Activated CD8-positive, alpha-beta memory T cell treated with anti-CD3 and anti-CD28 coated beads, Interleukin-2, amount 50 U/mL, for 1 hour (primary cell): ENCODE data around the gene TRPM2.
"Not testable (repeated sequence)": the region's sequence is repeated elsewhere in the genome, so short reads cannot be mapped to it uniquely, and the experiment has no call there.

Experiments used
- DNase-seq: peaks from one replicate; pipeline ENCODE4 v3.0.0-alpha.2; 2020; ENCODE audit errors: extremely low read depth

The TRPM2 gene

GRCh38 chr21:44397431-44398031 is 44.1 kb downstream of the TRPM2 start:
- no peak for DNase-seq

GRCh38 chr21:44398499-44398898 is 45.1 kb downstream of the TRPM2 start:
- DNase-seq = no peak

GRCh38 chr21:44399151-44399954 is 45.9 kb downstream of the TRPM2 start:
- DNase-seq = no peak

DNA sequence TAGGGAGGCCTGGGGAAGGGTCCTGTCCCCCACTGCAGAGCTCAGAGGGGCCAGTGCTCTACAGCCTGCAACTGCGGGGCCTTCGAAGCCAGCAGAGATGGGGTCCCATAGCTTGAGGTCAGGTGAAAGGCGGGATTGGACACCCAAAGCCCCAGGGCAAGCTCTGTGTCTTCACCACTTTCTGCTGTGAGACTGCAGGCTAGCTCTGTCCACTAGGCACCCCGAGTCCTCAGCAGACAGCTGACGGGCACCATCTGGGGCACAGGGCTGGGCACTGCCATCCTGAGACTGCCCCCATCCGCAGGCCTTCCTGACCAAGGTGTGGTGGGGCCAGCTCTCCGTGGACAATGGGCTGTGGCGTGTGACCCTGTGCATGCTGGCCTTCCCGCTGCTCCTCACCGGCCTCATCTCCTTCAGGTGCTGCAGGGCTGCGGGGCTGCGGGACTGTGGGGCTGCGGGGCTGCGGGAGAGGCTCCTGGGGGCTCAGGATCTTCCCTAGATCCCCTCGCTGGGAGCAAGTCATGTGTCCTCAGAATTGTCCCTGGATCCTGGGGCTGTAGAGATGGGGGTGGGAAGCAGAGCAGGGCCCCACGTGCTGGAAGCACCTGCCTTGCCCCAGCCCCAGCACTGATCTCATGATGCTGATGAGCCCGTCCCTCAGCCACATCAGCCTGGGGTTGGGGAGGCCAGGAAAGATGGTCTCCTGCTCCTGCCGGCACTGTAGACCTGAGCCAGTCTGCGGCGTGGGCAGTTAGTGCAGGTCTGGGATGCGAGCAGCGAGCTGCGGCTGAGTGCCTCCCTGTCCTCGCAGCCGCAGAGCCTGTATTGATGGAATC is 46.8 kb downstream of the TRPM2 start:
- no peak for DNase-seq

- DNase-seq = no peak
These were observed 47.5 kb downstream of the TRPM2 start for GRCh38 chr21:44400791-44401385.

- DNase-seq = no peak
These were observed 48.2 kb downstream of the TRPM2 start for GRCh38 chr21:44401386-44402160.

DNA sequence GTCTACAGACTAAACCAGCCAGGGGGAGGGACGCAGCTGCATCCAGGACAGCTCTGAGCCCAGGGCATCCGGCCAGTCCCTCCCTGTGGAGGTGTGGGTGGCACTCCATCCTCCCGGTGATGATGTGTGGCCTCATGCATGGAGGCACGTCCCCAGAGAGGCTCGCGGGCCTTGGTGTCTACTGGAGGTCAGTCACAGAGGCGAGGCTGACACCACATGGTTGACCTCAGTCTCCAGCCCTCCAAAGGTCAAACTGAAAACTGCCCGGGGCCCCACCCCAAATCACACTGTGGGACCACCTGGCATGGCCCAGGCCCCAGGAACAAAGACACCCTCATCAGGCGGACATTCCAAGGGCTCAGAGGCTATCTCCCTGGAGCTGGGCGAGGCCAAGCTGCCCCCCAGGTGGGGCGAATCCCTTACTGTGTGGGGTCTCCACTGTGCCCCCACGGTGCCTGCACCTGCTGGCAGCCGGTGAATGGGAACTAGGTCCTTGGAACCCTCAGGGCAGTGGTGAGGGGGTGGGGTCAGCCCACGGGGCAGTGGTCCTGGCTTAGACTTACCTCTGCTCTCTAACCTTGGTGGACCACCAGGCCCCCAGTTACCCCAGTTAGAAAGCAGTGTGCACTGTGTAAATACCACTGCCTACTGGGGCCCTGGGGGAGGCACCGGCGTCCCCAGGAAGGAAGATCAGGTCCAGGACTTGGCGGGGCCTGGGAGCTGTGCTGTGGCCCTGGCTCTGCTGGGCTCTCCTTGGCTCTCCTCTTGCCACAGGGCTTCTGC is 49.1 kb downstream of the TRPM2 start:
- DNase-seq = no peak

DNA sequence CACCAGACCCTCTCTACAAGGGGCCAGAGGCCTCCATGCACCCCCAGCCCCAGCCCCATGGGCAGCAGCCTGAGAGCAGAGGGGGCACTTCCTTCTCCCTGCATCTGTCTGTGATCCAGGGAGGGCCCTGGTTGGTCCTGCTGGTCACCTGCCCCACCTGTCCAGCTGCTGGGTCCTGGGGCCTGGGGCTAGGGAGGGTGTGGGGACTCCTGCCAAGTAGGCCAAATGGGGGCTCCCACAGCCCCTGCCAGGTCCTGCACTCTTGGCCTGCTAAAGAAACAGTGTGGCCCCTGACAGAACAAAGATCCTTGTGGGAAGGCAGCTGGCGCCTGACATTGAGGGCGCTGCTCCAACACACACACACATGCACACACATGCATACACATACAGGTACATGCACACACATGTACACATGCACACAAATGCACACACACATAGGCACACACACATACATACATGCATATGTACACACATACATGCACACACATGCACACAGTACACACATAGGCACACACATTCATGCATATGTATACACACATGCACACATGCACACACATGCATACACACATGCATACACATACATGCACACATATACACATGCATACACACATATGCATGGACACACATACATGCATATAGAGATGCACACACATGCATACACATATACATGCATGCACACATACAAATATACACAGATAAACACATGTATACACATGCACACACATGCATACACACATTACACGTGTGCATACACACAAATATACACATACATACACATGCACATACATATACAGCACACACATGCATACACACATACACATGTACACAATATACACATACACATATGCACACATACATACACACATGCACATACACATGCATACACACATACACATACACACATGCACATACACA is 49.9 kb downstream of the TRPM2 start:
- DNase-seq = no peak

GRCh38 chr21:44404482-44404881 is 51.1 kb downstream of the TRPM2 start:
- not testable (repeated sequence) for DNase-seq

GRCh38 chr21:44405091-44405947 is 51.9 kb downstream of the TRPM2 start:
- DNase-seq = no peak

- DNase-seq = no peak
These were observed 52.8 kb downstream of the TRPM2 start for GRCh38 chr21:44405948-44406872.

- no peak for DNase-seq
These were observed 53.5 kb downstream of the TRPM2 start for GRCh38 chr21:44406953-44407352.

- no peak for DNase-seq
These were observed 54.1 kb downstream of the TRPM2 start for GRCh38 chr21:44407493-44407892.

DNA sequence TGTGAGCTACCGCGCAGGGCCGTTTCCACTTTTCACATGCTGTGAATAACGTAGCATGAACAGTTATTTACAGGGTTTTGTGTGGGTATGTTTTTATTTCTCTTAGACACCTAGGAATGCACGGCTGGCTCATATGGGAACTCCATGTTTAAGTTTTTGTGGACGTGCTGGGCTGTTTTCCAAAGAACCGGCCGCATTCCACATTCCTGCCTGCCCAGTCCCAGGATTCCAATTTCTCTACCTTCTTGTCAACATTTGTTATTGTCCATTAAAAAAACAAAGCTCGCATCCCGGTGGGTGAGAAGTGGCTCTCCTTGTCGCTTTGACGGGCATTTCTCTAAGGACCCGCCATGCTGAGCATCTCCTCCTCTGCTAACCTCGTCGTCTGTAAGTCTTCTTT is 54.8 kb downstream of the TRPM2 start:
- DNase-seq = no peak

GRCh38 chr21:44413566-44414290 is 60.3 kb downstream of the TRPM2 start:
- DNase-seq = no peak

- no peak for DNase-seq
These were observed 61.1 kb downstream of the TRPM2 start for GRCh38 chr21:44414291-44415072.
